ENCODE data around the gene TCTN1.

DNA sequence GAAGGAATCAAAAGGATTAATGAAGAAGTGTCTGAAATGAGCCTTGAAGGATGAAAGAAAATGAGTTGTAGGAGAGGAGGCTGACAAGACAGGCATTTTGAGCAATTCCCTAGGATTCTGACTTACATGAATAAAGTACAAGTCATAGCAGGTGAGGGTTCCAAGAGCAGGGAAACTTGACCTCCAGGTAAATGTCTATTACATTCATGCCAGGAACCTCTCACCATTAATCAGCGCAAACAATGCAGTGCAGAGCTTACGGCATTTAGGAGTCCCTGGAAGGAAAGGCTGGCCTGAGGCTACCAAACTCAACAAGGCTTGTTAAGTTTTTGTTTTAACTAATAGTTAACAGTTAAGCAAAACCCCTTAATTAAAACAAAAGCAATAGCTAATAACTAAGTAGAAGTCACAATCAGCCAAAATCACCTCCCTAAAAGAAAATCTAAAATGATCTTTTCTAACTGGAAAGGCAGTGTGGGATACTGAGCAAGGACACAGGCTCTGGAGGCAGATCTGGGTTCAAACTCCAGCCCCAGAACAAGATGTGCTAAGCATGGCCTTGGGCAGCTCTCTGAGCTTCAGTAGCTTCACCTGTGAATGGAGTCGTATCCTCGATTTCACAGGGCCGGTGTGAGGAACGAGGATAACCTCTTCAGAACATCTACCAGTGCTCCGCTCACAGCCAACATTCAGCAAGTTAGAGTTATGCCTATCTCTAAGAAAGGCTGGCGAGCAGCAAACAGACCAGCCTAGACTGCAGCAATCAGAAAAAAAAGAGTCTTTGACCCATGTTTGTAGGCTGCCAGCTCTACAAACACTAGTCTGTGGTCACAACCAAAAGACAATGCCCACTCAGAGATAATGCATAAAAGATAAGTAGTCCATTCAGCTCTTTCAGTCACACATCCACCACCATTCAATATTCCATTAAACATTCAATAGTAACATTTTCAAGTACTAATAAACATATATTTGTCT is 47.7 kb upstream of the TCTN1 start:
- TF ChIP-seq, protein P1, sequence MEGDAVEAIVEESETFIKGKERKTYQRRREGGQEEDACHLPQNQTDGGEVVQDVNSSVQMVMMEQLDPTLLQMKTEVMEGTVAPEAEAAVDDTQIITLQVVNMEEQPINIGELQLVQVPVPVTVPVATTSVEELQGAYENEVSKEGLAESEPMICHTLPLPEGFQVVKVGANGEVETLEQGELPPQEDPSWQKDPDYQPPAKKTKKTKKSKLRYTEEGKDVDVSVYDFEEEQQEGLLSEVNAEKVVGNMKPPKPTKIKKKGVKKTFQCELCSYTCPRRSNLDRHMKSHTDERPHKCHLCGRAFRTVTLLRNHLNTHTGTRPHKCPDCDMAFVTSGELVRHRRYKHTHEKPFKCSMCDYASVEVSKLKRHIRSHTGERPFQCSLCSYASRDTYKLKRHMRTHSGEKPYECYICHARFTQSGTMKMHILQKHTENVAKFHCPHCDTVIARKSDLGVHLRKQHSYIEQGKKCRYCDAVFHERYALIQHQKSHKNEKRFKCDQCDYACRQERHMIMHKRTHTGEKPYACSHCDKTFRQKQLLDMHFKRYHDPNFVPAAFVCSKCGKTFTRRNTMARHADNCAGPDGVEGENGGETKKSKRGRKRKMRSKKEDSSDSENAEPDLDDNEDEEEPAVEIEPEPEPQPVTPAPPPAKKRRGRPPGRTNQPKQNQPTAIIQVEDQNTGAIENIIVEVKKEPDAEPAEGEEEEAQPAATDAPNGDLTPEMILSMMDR (IDR thresholded peaks at IDR 0.05), result no peak
- no peak for TF ChIP-seq POLR2A (IDR thresholded peaks at IDR 0.05)
- no peak for TF ChIP-seq EP300 (IDR thresholded peaks at IDR 0.05)

All from tibial nerve (tissue), 4 donors.